Endothelial cell of umbilical vein (primary cell): Measurements from ENCODE around the gene RPL5. TPM values are rescaled to one million over a fixed set of nuclear protein-coding genes. Genes with fewer than 3 reads are reported as not detected.

Experiments used
- BruUV-seq: library from RNA; stranded (reverse); fragments of 400-500 nt; replicated peaks from 2 replicates; lab custom pipeline; 2021; lab: Mats Ljungman, UMichigan
- CTCF ChIA-PET: fragments of 300-600, 350-600 bp; sonication (Branson Sonifier 250); formaldehyde crosslinking; loops from one replicate; lab custom pipeline; 2021; ENCODE audit warnings: antibody characterized with exemption, inconsistent platforms; lab: Charles Lee
- POLR2A ChIA-PET: fragments of 300-600, 350-600 bp; sonication (Branson Sonifier 250); formaldehyde crosslinking; loops from one replicate; lab custom pipeline; 2021; ENCODE audit warnings: antibody characterized with exemption, inconsistent platforms; lab: Charles Lee
- DNase-seq: peaks from one replicate; pipeline ENCODE4 v3.0.0-alpha.2; 2011; ENCODE audit warnings: low read depth, low spot score
- FAIRE-seq: peaks from 2 replicates; lab custom pipeline; 2011; peaks lifted over from hg19 to GRCh38; lab: Jason Lieb, UNC
- H2AFZ ChIP-seq: 2 replicates; pipeline ENCODE4 v1.6.0; 2012; ENCODE audit warnings: low read depth, low read length, control low read depth, inconsistent platforms
- H3K27ac ChIP-seq: 2 replicates; pipeline ENCODE4 v1.5.1; 2011; ENCODE audit warnings: low read depth, mild to moderate bottlenecking, control low read depth, low read length, moderate library complexity; ENCODE audit not compliant: insufficient read depth
- H3K27me3 ChIP-seq, 2 experiments: 2 replicates each; pipeline versions ENCODE4 v1.6.0 to v1.6.1; 2011; ENCODE audit warnings: low read length in 2 of 2, mixed read lengths in 1 of 2; ENCODE audit not compliant: control insufficient read depth in 2 of 2, insufficient read depth in 2 of 2
- H3K36me3 ChIP-seq, 2 experiments: 2 replicates in 1 of 2; 3 replicates in 1 of 2; pipeline ENCODE4 v1.5.1; 2011; ENCODE audit warnings: low read length in 2 of 2, mild to moderate bottlenecking in 1 of 2, moderate library complexity in 1 of 2; ENCODE audit not compliant: control insufficient read depth in 2 of 2, insufficient read depth in 2 of 2; ENCODE audit errors: extremely low read depth in 1 of 2
- H3K4me1 ChIP-seq: 3 replicates; pipeline ENCODE4 v1.5.1; 2011; ENCODE audit warnings: mild to moderate bottlenecking, low read length; ENCODE audit not compliant: control insufficient read depth, insufficient read depth; ENCODE audit errors: extremely low read depth
- H3K4me2 ChIP-seq: 2 replicates; pipeline ENCODE4 v1.6.1; 2011; ENCODE audit warnings: low read length, control low read depth, mixed read lengths; ENCODE audit not compliant: insufficient read depth
- H3K4me3 ChIP-seq, 3 experiments: fragments of 200-600 bp in 1 of 3; sonication (generic), shearing (Covaris generic) in 1 of 3; replicated peaks in 1 of 3; 2 replicates each; pipeline ENCODE4 v1.5.1; 2011 to 2016; ENCODE audit warnings: control low read depth in 3 of 3, low read length in 3 of 3, mild to moderate bottlenecking in 2 of 3, inconsistent platforms in 1 of 3, low read depth in 1 of 3, moderate library complexity in 1 of 3; ENCODE audit not compliant: insufficient read depth in 1 of 3
- H3K79me2 ChIP-seq: 2 replicates; pipeline ENCODE4 v1.6.0; 2012; ENCODE audit warnings: low read length, inconsistent platforms; ENCODE audit not compliant: control insufficient read depth, insufficient read depth
- H3K9ac ChIP-seq: replicated peaks from 2 replicates; pipeline ENCODE3; 2011; ENCODE audit warnings: low read length, control low read depth; ENCODE audit not compliant: insufficient read depth; ENCODE audit errors: extremely low read depth
- H3K9me1 ChIP-seq: replicated peaks from 3 replicates; pipeline ENCODE4 v1.6.0; 2011; ENCODE audit warnings: mild to moderate bottlenecking, low read length; ENCODE audit not compliant: control insufficient read depth, insufficient read depth; ENCODE audit errors: extremely low read depth
- H3K9me3 ChIP-seq: replicated peaks from 2 replicates; pipeline ENCODE4 v1.5.1; 2012; ENCODE audit warnings: low read length, inconsistent platforms; ENCODE audit not compliant: control insufficient read depth, insufficient read depth
- H4K20me1 ChIP-seq: replicated peaks from 2 replicates; pipeline ENCODE3; 2011; ENCODE audit warnings: mild to moderate bottlenecking, low read length; ENCODE audit not compliant: control insufficient read depth, insufficient read depth; ENCODE audit errors: extremely low read depth
- EZH2 ChIP-seq: IDR thresholded peaks from 2 replicates; pipeline ENCODE4 v1.6.1; 2012; ENCODE audit warnings: borderline replicate concordance, low read depth, mild to moderate bottlenecking, moderate library complexity, low read length, inconsistent platforms; ENCODE audit not compliant: severe bottlenecking
- FOS ChIP-seq: IDR thresholded peaks from 2 replicates; pipeline ENCODE4 v1.6.1; 2011; ENCODE audit warnings: mild to moderate bottlenecking, low read length, moderate library complexity, borderline replicate concordance; ENCODE audit not compliant: insufficient read depth
- GATA2 ChIP-seq: IDR thresholded peaks from 2 replicates; pipeline ENCODE4 v1.7.0; 2011; ENCODE audit warnings: low read depth, mild to moderate bottlenecking, moderate library complexity, mixed read lengths, low read length; ENCODE audit not compliant: insufficient read length, insufficient read depth
- JUN ChIP-seq: IDR thresholded peaks from 2 replicates; pipeline ENCODE4 v1.6.1; 2011; ENCODE audit warnings: borderline replicate concordance, low read depth; ENCODE audit not compliant: insufficient read length, insufficient read depth
- MAX ChIP-seq: IDR thresholded peaks from 2 replicates; pipeline ENCODE4 v1.6.1; 2011; ENCODE audit not compliant: insufficient read depth, insufficient read length
- MYC ChIP-seq: IDR thresholded peaks from one replicate; pipeline ENCODE4 v1.6.1; 2011; ENCODE audit warnings: mild to moderate bottlenecking, low read depth, low read length
- POLR2A ChIP-seq: IDR thresholded peaks from 2 replicates; pipeline ENCODE4 v1.6.1; 2012; ENCODE audit warnings: low read depth, mild to moderate bottlenecking, control low read depth, low read length
- POLR2AphosphoS5 ChIP-seq: IDR thresholded peaks from 2 replicates; pipeline ENCODE4 v1.6.1; 2012; ENCODE audit warnings: low read depth, mild to moderate bottlenecking, control low read depth, low read length, moderate library complexity; ENCODE audit not compliant: insufficient read depth
- dilution Hi-C: fragments of 300-500 bp; cut with MboI; formaldehyde crosslinking; loops from one replicate; pipeline ENCODE4 v1.15.0; 2019; ENCODE audit warnings: low sequenced_read_pairs; ENCODE audit not compliant: extremely low pct_ligation_motif_present
- intact Hi-C: fragments of 100-400 bp; cut with micrococcal nuclease; formaldehyde crosslinking; loops from one replicate; pipeline ENCODE4 v1.10.0; 2022
- polyA plus RNA-seq, 4 experiments: library from polyadenylated mRNA; depleted of rRNA in 3 of 4; stranded (reverse) in 3 of 4; unstranded in 1 of 4; fragments of >200 nt; gene quantifications; 2 replicates each; pipeline versions ENCODE4 v1.2.1 to v1.2.3, GENCODE V29; 2011 to 2012; ENCODE audit warnings: missing spikeins in 1 of 4
- total RNA-seq: library from RNA; stranded (reverse); gene quantifications from 2 replicates; pipeline ENCODE4 v1.2.3, GENCODE V29; 2021
- TF ChIP-seq, protein P1 (sequence below), 2 donors: IDR thresholded peaks; 1 replicate in 1 of 2; 2 replicates in 1 of 2; pipeline ENCODE4 v1.5.1; 2011; ENCODE audit warnings: low read length in 2 of 2, mild to moderate bottlenecking in 2 of 2, moderate library complexity in 2 of 2, control low read depth in 1 of 2, inconsistent platforms in 1 of 2, low read depth in 1 of 2; ENCODE audit not compliant: insufficient read depth in 1 of 2; ENCODE audit errors: extremely low read depth in 1 of 2

RPL5 gene
- total and polyA plus RNA-seq, 2 donors (not counting 3 experiments of a cell fraction or from before 2014, with no cell fraction given), result 1,109 to 1,237 TPM

GRCh38 chr1:92879316-92879968 is 47.6 kb downstream of the RPL5 start:
- Histone ChIP-seq H3K4me2 (no peak overlapping the region), H2AFZ (no peak overlapping the region), H3K4me1 (no peaks in the 10 kb centered on the region), H3K27me3 (peaks cover 2 to 6% of the 10 kb centered on the region in 2 experiments), H3K9me1 (no peaks in the 10 kb centered on the region), H3K79me2 (no peaks in the 10 kb centered on the region), H4K20me1 (no peaks in the 10 kb centered on the region), H3K9ac (no peak overlapping the region), H3K27ac (no peak overlapping the region), H3K4me3 (no peak overlapping the region), H3K36me3 (no peaks in the 10 kb centered on the region), H3K9me3 (no peaks in the 10 kb centered on the region)
- BruUV-seq, result no TSS peak
- intact Hi-C loops (no loop called here), dilution Hi-C loops (no loop called here)
- no peak for FAIRE-seq
- TF ChIP-seq POLR2A (no peak), EZH2 (no peak), MYC (no peak), JUN (no peak), FOS (no peak), GATA2 (no peak), POLR2AphosphoS5 (no peak), MAX (no peak)
- TF ChIP-seq, protein P1, sequence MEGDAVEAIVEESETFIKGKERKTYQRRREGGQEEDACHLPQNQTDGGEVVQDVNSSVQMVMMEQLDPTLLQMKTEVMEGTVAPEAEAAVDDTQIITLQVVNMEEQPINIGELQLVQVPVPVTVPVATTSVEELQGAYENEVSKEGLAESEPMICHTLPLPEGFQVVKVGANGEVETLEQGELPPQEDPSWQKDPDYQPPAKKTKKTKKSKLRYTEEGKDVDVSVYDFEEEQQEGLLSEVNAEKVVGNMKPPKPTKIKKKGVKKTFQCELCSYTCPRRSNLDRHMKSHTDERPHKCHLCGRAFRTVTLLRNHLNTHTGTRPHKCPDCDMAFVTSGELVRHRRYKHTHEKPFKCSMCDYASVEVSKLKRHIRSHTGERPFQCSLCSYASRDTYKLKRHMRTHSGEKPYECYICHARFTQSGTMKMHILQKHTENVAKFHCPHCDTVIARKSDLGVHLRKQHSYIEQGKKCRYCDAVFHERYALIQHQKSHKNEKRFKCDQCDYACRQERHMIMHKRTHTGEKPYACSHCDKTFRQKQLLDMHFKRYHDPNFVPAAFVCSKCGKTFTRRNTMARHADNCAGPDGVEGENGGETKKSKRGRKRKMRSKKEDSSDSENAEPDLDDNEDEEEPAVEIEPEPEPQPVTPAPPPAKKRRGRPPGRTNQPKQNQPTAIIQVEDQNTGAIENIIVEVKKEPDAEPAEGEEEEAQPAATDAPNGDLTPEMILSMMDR (IDR thresholded peaks at IDR 0.05; ENCODE audit: extremely low read depth in 1 of 2, insufficient read depth in 1 of 2, low read depth in 1 of 2, low read length in 2 of 2), result no peak
- CTCF ChIA-PET, result interaction anchor here (1.5 kb wide), 1 partner anchor 115 kb away, joined by 4 read pairs; no protein-coding TSS in a partner anchor
- POLR2A ChIA-PET, result interaction anchor here (1.0 kb wide), 1 partner anchor 21 kb away, joined by 5 read pairs; no protein-coding TSS in a partner anchor
- no peak for DNase-seq
